Naive B cell (primary cell): ENCODE results near the gene IQCE. TPM values are rescaled to one million over a fixed set of nuclear protein-coding genes. Genes with fewer than 3 reads are reported as not detected.

ENCODE experiments used
- ATAC-seq, 2 donors: fragments of 150-1000 bp; cut with Tn5 transposase; 2 replicates each; pipeline ENCODE4 v1.10.0; 2021; ENCODE audit warnings: low read depth in 2 of 2, mild to moderate bottlenecking in 2 of 2, moderate library complexity in 2 of 2
- DNase-seq: peaks from one replicate; pipeline ENCODE4 v3.0.0; 2022
- H3K27ac Mint-ChIP-seq, 6 donors: one replicate each; pipeline ENCODE4 v1.8.0; 2020 to 2022; ENCODE audit warnings: mild to moderate bottlenecking in 6 of 6, mixed read lengths in 6 of 6, moderate library complexity in 5 of 6, inconsistent platforms in 2 of 6
- H3K27me3 Mint-ChIP-seq, 3 donors: one replicate each; pipeline ENCODE4 v1.8.0; 2021 to 2022; ENCODE audit warnings: mixed read lengths in 3 of 3, mild to moderate bottlenecking in 1 of 3
- H3K36me3 Mint-ChIP-seq, 2 donors: one replicate each; pipeline ENCODE4 v1.8.0; 2020 to 2022; ENCODE audit warnings: mixed read lengths in 2 of 2, inconsistent platforms in 1 of 2, mild to moderate bottlenecking in 1 of 2
- H3K4me1 Mint-ChIP-seq, 3 donors: one replicate each; pipeline ENCODE4 v1.8.0; 2020 to 2022; ENCODE audit warnings: mixed read lengths in 3 of 3, inconsistent platforms in 1 of 3, mild to moderate bottlenecking in 1 of 3, moderate library complexity in 1 of 3
- H3K4me3 Mint-ChIP-seq, 8 donors: one replicate each; pipeline ENCODE4 v1.8.0; 2020 to 2022; ENCODE audit warnings: mild to moderate bottlenecking in 8 of 8, mixed read lengths in 8 of 8, moderate library complexity in 8 of 8, inconsistent platforms in 2 of 8
- H3K9me3 Mint-ChIP-seq, 7 donors: one replicate each; pipeline ENCODE4 v1.8.0; 2020 to 2022; ENCODE audit warnings: mixed read lengths in 7 of 7, mild to moderate bottlenecking in 5 of 7, inconsistent platforms in 2 of 7, moderate library complexity in 1 of 7
- polyA plus RNA-seq, 6 donors: library from polyadenylated mRNA; unstranded; fragments of 300-500 nt; fragmentation: Illumina TruSeq; gene quantifications; one replicate each; pipeline ENCODE4 v1.2.3, GENCODE V29; 2021; ENCODE audit warnings: low read depth in 6 of 6

Gene IQCE
- polyA plus RNA-seq, result 1 to 10 TPM in 4 of 6 donors, under 1 TPM in 1, not detected in 1; 0.36 to 1.7 (median 1.3) TPM

GRCh38 chr7:2558629-2559282, at the start of gene IQCE:
Gene IQCE, plus strand, starts transcription at chr7:2558979. Its CDS starts 203 bp downstream, at chr7:2559182.
- H3K27ac Mint-ChIP-seq, result peak within 1 kb of the TSS in 5 of 6 donors; percentile 9 to 84 (median 60)
- H3K9me3 Mint-ChIP-seq, result no peaks in the 10 kb centered on the region
- peak within 1 kb of the TSS; percentile 70 to 91 (median 79) for H3K4me3 Mint-ChIP-seq
- no peaks in the 10 kb centered on the region for H3K27me3 Mint-ChIP-seq
- peaks cover 17 to 36% (median 35%) of the 10 kb centered on the region in 3 donors for H3K4me1 Mint-ChIP-seq
- no peaks in the 10 kb centered on the region for H3K36me3 Mint-ChIP-seq
- ATAC-seq (peak; percentile 48 to 49), DNase-seq (peak; percentile 89)

- Mint-ChIP-seq H3K27ac (peak overlapping the region in 5 of 6 donors; percentile 99 to 100 (median 100)), H3K4me3 (peak overlapping the region; percentile 79 to 91 (median 88)), H3K4me1 (peaks cover 53 to 65% (median 65%) of the 10 kb centered on the region in 3 donors), H3K36me3 (no peaks in the 10 kb centered on the region), H3K9me3 (no peaks in the 10 kb centered on the region), H3K27me3 (no peaks in the 10 kb centered on the region)
- DNase-seq (peak; percentile 32), ATAC-seq (no peak)
Observed at GRCh38 chr7:2509298-2509906, 49.4 kb upstream of the IQCE start.

GRCh38 chr7:2510130-2510776, 48.5 kb upstream of the IQCE start:
- H3K27ac Mint-ChIP-seq, result peak overlapping the region in 5 of 6 donors; percentile 99 to 100 (median 100)
- no peak for ATAC-seq
- H3K4me1 Mint-ChIP-seq, result peaks cover 53 to 65% (median 65%) of the 10 kb centered on the region in 3 donors
- no peaks in the 10 kb centered on the region for H3K27me3 Mint-ChIP-seq
- H3K4me3 Mint-ChIP-seq, result peak overlapping the region; percentile 79 to 90 (median 88)
- H3K36me3 Mint-ChIP-seq, result no peaks in the 10 kb centered on the region
- no peak for DNase-seq
- no peaks in the 10 kb centered on the region for H3K9me3 Mint-ChIP-seq

GRCh38 chr7:2510909-2511768, 47.6 kb upstream of the IQCE start:
- H3K4me1 Mint-ChIP-seq, result peaks cover 53 to 65% (median 64%) of the 10 kb centered on the region in 3 donors
- no peaks in the 10 kb centered on the region for H3K27me3 Mint-ChIP-seq
- peak overlapping the region; percentile 79 to 90 (median 88) for H3K4me3 Mint-ChIP-seq
- peak; percentile 96 for DNase-seq
- no peaks in the 10 kb centered on the region for H3K9me3 Mint-ChIP-seq
- no peaks in the 10 kb centered on the region for H3K36me3 Mint-ChIP-seq
- H3K27ac Mint-ChIP-seq, result peak overlapping the region in 5 of 6 donors; percentile 99 to 100 (median 100)
- peak; percentile 59 to 61 for ATAC-seq

- H3K27me3 Mint-ChIP-seq, result no peaks in the 10 kb centered on the region
- DNase-seq (no peak), ATAC-seq (no peak)
- H3K9me3 Mint-ChIP-seq, result no peaks in the 10 kb centered on the region
- H3K4me1 Mint-ChIP-seq, result peaks cover 53 to 65% (median 60%) of the 10 kb centered on the region in 3 donors
- peak overlapping the region; percentile 79 to 90 (median 88) for H3K4me3 Mint-ChIP-seq
- no peaks in the 10 kb centered on the region for H3K36me3 Mint-ChIP-seq
- H3K27ac Mint-ChIP-seq, result peak overlapping the region in 5 of 6 donors; percentile 99 to 100 (median 100)
Observed at GRCh38 chr7:2511769-2512168, 47.0 kb upstream of the IQCE start.

GRCh38 chr7:2512179-2512661, 46.6 kb upstream of the IQCE start:
- H3K27me3 Mint-ChIP-seq, result no peaks in the 10 kb centered on the region
- ATAC-seq (peak; percentile 22 to 29), DNase-seq (peak; percentile 65)
- no peaks in the 10 kb centered on the region for H3K9me3 Mint-ChIP-seq
- H3K27ac Mint-ChIP-seq, result peak overlapping the region in 5 of 6 donors; percentile 99 to 100 (median 100)
- peak overlapping the region; percentile 79 to 90 (median 88) for H3K4me3 Mint-ChIP-seq
- peaks cover 53 to 63% (median 62%) of the 10 kb centered on the region in 3 donors for H3K4me1 Mint-ChIP-seq
- no peaks in the 10 kb centered on the region for H3K36me3 Mint-ChIP-seq

GRCh38 chr7:2512713-2513112, 46.1 kb upstream of the IQCE start:
- Mint-ChIP-seq H3K4me1 (peaks cover 50 to 65% (median 62%) of the 10 kb centered on the region in 3 donors), H3K27me3 (no peaks in the 10 kb centered on the region), H3K36me3 (no peaks in the 10 kb centered on the region), H3K4me3 (peak overlapping the region in 7 of 8 donors; percentile 79 to 90 (median 87)), H3K9me3 (no peaks in the 10 kb centered on the region), H3K27ac (peak overlapping the region in 5 of 6 donors; percentile 99 to 100 (median 100))
- ATAC-seq, result no peak
- DNase-seq, result no peak

- Mint-ChIP-seq H3K27me3 (no peaks in the 10 kb centered on the region), H3K36me3 (no peaks in the 10 kb centered on the region), H3K27ac (peak overlapping the region in 3 of 6 donors; percentile 99 to 100 (median 100)), H3K4me1 (peaks cover 49 to 64% (median 61%) of the 10 kb centered on the region in 3 donors), H3K4me3 (peak overlapping the region in 1 of 8 donors; percentile 79), H3K9me3 (no peaks in the 10 kb centered on the region)
- DNase-seq (no peak), ATAC-seq (no peak)
Observed at GRCh38 chr7:2513702-2514101, 45.1 kb upstream of the IQCE start.

GRCh38 chr7:2514473-2515423, 44.0 kb upstream of the IQCE start:
- Mint-ChIP-seq H3K4me1 (peaks cover 39 to 53% (median 51%) of the 10 kb centered on the region in 3 donors), H3K9me3 (no peaks in the 10 kb centered on the region), H3K4me3 (no peak overlapping the region), H3K27ac (no peak overlapping the region), H3K27me3 (no peaks in the 10 kb centered on the region), H3K36me3 (no peaks in the 10 kb centered on the region)
- ATAC-seq (no peak), DNase-seq (no peak)

GRCh38 chr7:2515424-2516193, 43.2 kb upstream of the IQCE start:
- Mint-ChIP-seq H3K27ac (peak overlapping the region in 1 of 6 donors; percentile 39), H3K4me1 (peaks cover 34 to 51% (median 42%) of the 10 kb centered on the region in 3 donors), H3K4me3 (peak overlapping the region in 1 of 8 donors; percentile 33), H3K36me3 (no peaks in the 10 kb centered on the region), H3K27me3 (no peaks in the 10 kb centered on the region), H3K9me3 (no peaks in the 10 kb centered on the region)
- DNase-seq (no peak), ATAC-seq (no peak)

GRCh38 chr7:2516194-2516555, 42.6 kb upstream of the IQCE start:
- Mint-ChIP-seq H3K27me3 (no peaks in the 10 kb centered on the region), H3K4me1 (peaks cover 33 to 46% (median 40%) of the 10 kb centered on the region in 3 donors), H3K9me3 (no peaks in the 10 kb centered on the region), H3K36me3 (no peaks in the 10 kb centered on the region), H3K27ac (peak overlapping the region in 3 of 6 donors; percentile 36 to 39 (median 38)), H3K4me3 (peak overlapping the region in 1 of 8 donors; percentile 77)
- DNase-seq (no peak), ATAC-seq (no peak)
